ENCODE measurements around the gene TEX9. TPM values are rescaled to one million over a fixed set of nuclear protein-coding genes. Genes with fewer than 3 reads are reported as not detected.

The TEX9 gene
- total RNA-seq, 1 donor = 12.7 TPM

GRCh38 chr15:56464893-56465520 is 99.8 kb downstream of the TEX9 start, which contains the start of gene MNS1:
Gene MNS1 (minus strand): TSS chr15:56465137. CDS start chr15:56464972, 165 bp downstream.
- peak; percentile 97 for DNase-seq (ENCODE audit: insufficient read length, low spot score, missing footprints)
- Histone ChIP-seq H3K4me3 (ENCODE audit: insufficient read depth, low read length) (peak within 1 kb of the TSS; percentile 89), H3K27me3 (ENCODE audit: insufficient read depth, low read length) (no peaks in the 10 kb centered on the region), H3K4me1 (ENCODE audit: insufficient read depth, low read length) (peaks cover 14% of the 10 kb centered on the region), H3K36me3 (ENCODE audit: insufficient read depth, low read length) (no peaks in the 10 kb centered on the region), H4K20me1 (ENCODE audit: insufficient read depth, low read length) (no peaks in the 10 kb centered on the region), H3K9me3 (ENCODE audit: low read depth, low read length) (no peaks in the 10 kb centered on the region), H3K4me2 (ENCODE audit: insufficient read depth, low read length) (peak within 1 kb of the TSS; percentile 98), H3K79me2 (ENCODE audit: insufficient read depth, low read length) (no peaks in the 10 kb centered on the region), H2AFZ (ENCODE audit: low read length) (peak within 1 kb of the TSS; percentile 93), H3K27ac (ENCODE audit: low read depth, low read length) (peak within 1 kb of the TSS; percentile 79)
- no peak for TF ChIP-seq CTCF (IDR thresholded peaks at IDR 0.05; ENCODE audit: extremely low read depth, low read depth, low read length)

GRCh38 chr15:56467616-56468015 is 102.4 kb downstream of the TEX9 start:
- Histone ChIP-seq H3K9me3 (ENCODE audit: low read depth, low read length) (no peaks in the 10 kb centered on the region), H3K27me3 (ENCODE audit: insufficient read depth, low read length) (peaks cover 14% of the 10 kb centered on the region), H3K36me3 (ENCODE audit: insufficient read depth, low read length) (no peaks in the 10 kb centered on the region), H4K20me1 (ENCODE audit: insufficient read depth, low read length) (no peaks in the 10 kb centered on the region), H2AFZ (ENCODE audit: low read length) (peak overlapping the region; percentile 58), H3K79me2 (ENCODE audit: insufficient read depth, low read length) (no peaks in the 10 kb centered on the region), H3K4me1 (ENCODE audit: insufficient read depth, low read length) (peaks cover 14% of the 10 kb centered on the region), H3K4me2 (ENCODE audit: insufficient read depth, low read length) (no peak overlapping the region), H3K4me3 (ENCODE audit: insufficient read depth, low read length) (no peak overlapping the region), H3K27ac (ENCODE audit: low read depth, low read length) (no peak overlapping the region)
- TF ChIP-seq CTCF (IDR thresholded peaks at IDR 0.05; ENCODE audit: extremely low read depth, low read depth, low read length) = no peak
- no peak for DNase-seq (ENCODE audit: insufficient read length, low spot score, missing footprints)

- H2AFZ ChIP-seq (ENCODE audit: low read length) = peak overlapping the region; percentile 58
- no peaks in the 10 kb centered on the region for H3K36me3 ChIP-seq (ENCODE audit: insufficient read depth, low read length)
- peak overlapping the region; percentile 80 for H3K4me2 ChIP-seq (ENCODE audit: insufficient read depth, low read length)
- H3K4me1 ChIP-seq (ENCODE audit: insufficient read depth, low read length) = peaks cover 14% of the 10 kb centered on the region
- H3K79me2 ChIP-seq (ENCODE audit: insufficient read depth, low read length) = no peaks in the 10 kb centered on the region
- DNase-seq (ENCODE audit: insufficient read length, low spot score, missing footprints) = no peak
- H3K4me3 ChIP-seq (ENCODE audit: insufficient read depth, low read length) = peak overlapping the region; percentile 68
- peaks cover 20% of the 10 kb centered on the region for H3K27me3 ChIP-seq (ENCODE audit: insufficient read depth, low read length)
- no peak for TF ChIP-seq CTCF (IDR thresholded peaks at IDR 0.05; ENCODE audit: extremely low read depth, low read depth, low read length)
- no peaks in the 10 kb centered on the region for H3K9me3 ChIP-seq (ENCODE audit: low read depth, low read length)
- no peak overlapping the region for H3K27ac ChIP-seq (ENCODE audit: low read depth, low read length)
- no peaks in the 10 kb centered on the region for H4K20me1 ChIP-seq (ENCODE audit: insufficient read depth, low read length)
Measured at GRCh38 chr15:56468401-56468800, 103.2 kb downstream of the TEX9 start.

DNA sequence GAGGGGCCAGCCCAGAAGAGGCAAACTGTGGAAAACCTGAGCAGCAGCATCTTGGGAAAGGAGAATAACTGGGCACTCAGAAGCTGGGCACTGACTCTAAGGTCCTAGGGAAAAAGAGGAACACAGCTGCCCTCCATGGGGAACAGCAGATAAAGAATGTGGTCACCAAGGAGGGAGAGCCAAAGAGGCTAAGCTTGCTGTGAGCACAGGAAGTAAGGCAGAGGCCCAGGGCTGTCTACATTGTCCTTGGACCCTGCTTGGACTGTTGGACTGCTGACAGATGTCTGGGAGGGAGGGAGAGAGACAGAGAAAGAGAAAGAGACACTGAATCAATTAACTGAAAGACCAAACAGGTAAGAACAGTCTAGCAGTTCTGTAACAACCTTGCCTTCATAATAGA is 104.3 kb downstream of the TEX9 start:
- Histone ChIP-seq H3K27me3 (ENCODE audit: insufficient read depth, low read length) (peaks cover 24% of the 10 kb centered on the region), H3K36me3 (ENCODE audit: insufficient read depth, low read length) (no peaks in the 10 kb centered on the region), H3K4me3 (ENCODE audit: insufficient read depth, low read length) (no peak overlapping the region), H3K9me3 (ENCODE audit: low read depth, low read length) (no peaks in the 10 kb centered on the region), H2AFZ (ENCODE audit: low read length) (peak overlapping the region; percentile 52), H3K27ac (ENCODE audit: low read depth, low read length) (no peak overlapping the region), H3K79me2 (ENCODE audit: insufficient read depth, low read length) (no peaks in the 10 kb centered on the region), H3K4me2 (ENCODE audit: insufficient read depth, low read length) (no peak overlapping the region), H4K20me1 (ENCODE audit: insufficient read depth, low read length) (no peaks in the 10 kb centered on the region), H3K4me1 (ENCODE audit: insufficient read depth, low read length) (peaks cover 6% of the 10 kb centered on the region)
- no peak for TF ChIP-seq CTCF (IDR thresholded peaks at IDR 0.05; ENCODE audit: extremely low read depth, low read depth, low read length)
- no peak for DNase-seq (ENCODE audit: insufficient read length, low spot score, missing footprints)
